ENCODE data around the gene CEMP1. TPM values are rescaled to one million over a fixed set of nuclear protein-coding genes. Genes with fewer than 3 reads are reported as not detected.

Gene CEMP1
- total and polyA plus RNA-seq, 10 of the 15 experiments (the other 5 are each of a cell fraction or from before 2014, with no cell fraction given): 0.05 to 8.2 (median 1.5) TPM; not detected in 5

DNA sequence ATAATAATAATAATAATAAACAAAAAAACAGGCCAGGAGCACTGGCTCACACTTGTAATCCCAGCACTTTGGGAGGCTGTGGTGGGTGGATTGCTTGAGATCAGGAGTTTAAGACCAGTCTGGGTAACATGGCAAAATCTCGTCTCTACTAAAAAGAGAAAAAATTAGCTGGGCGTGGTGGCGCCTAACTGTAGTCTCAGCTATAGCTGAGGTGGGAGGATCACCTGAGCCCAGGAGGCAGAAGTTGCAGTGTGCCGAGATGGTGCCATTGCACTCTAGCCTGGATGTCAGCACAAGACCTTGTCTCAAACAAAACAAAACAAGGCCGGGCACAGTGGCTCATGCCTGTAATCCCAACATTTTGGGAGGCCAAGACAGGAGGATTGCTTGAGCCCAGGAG is 36.2 kb downstream of the CEMP1 start (continued):
- TF ChIP-seq, protein P1, sequence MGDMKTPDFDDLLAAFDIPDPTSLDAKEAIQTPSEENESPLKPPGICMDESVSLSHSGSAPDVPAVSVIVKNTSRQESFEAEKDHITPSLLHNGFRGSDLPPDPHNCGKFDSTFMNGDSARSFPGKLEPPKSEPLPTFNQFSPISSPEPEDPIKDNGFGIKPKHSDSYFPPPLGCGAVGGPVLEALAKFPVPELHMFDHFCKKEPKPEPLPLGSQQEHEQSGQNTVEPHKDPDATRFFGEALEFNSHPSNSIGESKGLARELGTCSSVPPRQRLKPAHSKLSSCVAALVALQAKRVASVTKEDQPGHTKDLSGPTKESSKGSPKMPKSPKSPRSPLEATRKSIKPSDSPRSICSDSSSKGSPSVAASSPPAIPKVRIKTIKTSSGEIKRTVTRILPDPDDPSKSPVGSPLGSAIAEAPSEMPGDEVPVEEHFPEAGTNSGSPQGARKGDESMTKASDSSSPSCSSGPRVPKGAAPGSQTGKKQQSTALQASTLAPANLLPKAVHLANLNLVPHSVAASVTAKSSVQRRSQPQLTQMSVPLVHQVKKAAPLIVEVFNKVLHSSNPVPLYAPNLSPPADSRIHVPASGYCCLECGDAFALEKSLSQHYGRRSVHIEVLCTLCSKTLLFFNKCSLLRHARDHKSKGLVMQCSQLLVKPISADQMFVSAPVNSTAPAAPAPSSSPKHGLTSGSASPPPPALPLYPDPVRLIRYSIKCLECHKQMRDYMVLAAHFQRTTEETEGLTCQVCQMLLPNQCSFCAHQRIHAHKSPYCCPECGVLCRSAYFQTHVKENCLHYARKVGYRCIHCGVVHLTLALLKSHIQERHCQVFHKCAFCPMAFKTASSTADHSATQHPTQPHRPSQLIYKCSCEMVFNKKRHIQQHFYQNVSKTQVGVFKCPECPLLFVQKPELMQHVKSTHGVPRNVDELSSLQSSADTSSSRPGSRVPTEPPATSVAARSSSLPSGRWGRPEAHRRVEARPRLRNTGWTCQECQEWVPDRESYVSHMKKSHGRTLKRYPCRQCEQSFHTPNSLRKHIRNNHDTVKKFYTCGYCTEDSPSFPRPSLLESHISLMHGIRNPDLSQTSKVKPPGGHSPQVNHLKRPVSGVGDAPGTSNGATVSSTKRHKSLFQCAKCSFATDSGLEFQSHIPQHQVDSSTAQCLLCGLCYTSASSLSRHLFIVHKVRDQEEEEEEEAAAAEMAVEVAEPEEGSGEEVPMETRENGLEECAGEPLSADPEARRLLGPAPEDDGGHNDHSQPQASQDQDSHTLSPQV (IDR thresholded peaks at IDR 0.05): no peak
- no peak for TF ChIP-seq EZH2 (IDR thresholded peaks at IDR 0.05; ENCODE audit: borderline replicate concordance, control insufficient read depth, low read depth, low read length)

GRCh38 chr16:2494616-2495015 is 36.6 kb downstream of the CEMP1 start:
- SMC1A ChIA-PET (ENCODE audit: uncharacterized antibody, unreplicated experiment): no interaction called here
- CTCF ChIA-PET: interaction anchor here (1.1 kb wide), 1 partner anchor 11 kb away, joined by 3 read pairs; no protein-coding TSS in a partner anchor

More at GRCh38 chr16:2494616-2495015, 36.6 kb downstream of the CEMP1 start:
- H3K4me3 ChIP-seq: no peak overlapping the region
- no peaks in the 10 kb centered on the region for H3K79me2 ChIP-seq (ENCODE audit: control insufficient read depth, insufficient read depth, low read length)
- H3K9me3 ChIP-seq (replicated peaks; ENCODE audit: control insufficient read depth, insufficient read depth, low read length): no peaks in the 10 kb centered on the region
- POLR2A ChIA-PET: no interaction called here
- H3K36me3 ChIP-seq (ENCODE audit: control insufficient read depth in 2 of 2, insufficient read depth in 2 of 2, low read length in 1 of 2): peaks cover 0 to 11% of the 10 kb centered on the region in 2 experiments; a peak in 2 of 4 replicates
- H3K27me3 ChIP-seq (replicated peaks in 1 of 2; ENCODE audit: control insufficient read depth in 2 of 2, insufficient read depth in 2 of 2, low read length in 1 of 2): no peaks in the 10 kb centered on the region
- H4K20me1 ChIP-seq (ENCODE audit: control insufficient read depth, insufficient read depth): no peaks in the 10 kb centered on the region
- FAIRE-seq (no peak), DNase-seq (ENCODE audit: low read depth, low spot score) (no peak), ATAC-seq (no peak)
- H2AFZ ChIP-seq (ENCODE audit: control insufficient read depth, low read depth, low read length): no peak overlapping the region
- 79% methylated on average over 5 of the region's 5 CpGs for WGBS (ENCODE audit: insufficient coverage, insufficient replicate concordance, low lambda C conversion rate, missing lambda C conversion rate)
- no TSS peak for BruUV-seq (replicated peaks)
- no peaks in the 10 kb centered on the region for H3K4me1 ChIP-seq (ENCODE audit: control insufficient read depth, insufficient read depth, low read length)
- in situ Hi-C loops (cut with MboI): loop anchor here (5.0 to 10.0 kb wide), 2 partner anchors 157 to 480 kb away; partner anchors contain the start of gene NPW
- H3K4me2 ChIP-seq (ENCODE audit: control insufficient read depth, insufficient read depth): no peak overlapping the region
- TF ChIP-seq SRF (IDR thresholded peaks at IDR 0.05; ENCODE audit: low read depth in 2 of 2, low read length in 2 of 2) (no peak), ATF7 (IDR thresholded peaks at IDR 0.05; ENCODE audit: low read depth) (no peak), BMI1 (IDR thresholded peaks at IDR 0.05; ENCODE audit: borderline replicate concordance) (no peak), STAT1 (conservative IDR thresholded peaks at IDR 0.05) (no peak), DPF2 (IDR thresholded peaks at IDR 0.05) (no peak), TCF12 (IDR thresholded peaks at IDR 0.05; ENCODE audit: low read depth, low read length) (no peak), SMAD5 (IDR thresholded peaks at IDR 0.05; ENCODE audit: low read depth) (no peak), REST (IDR thresholded peaks at IDR 0.05; ENCODE audit: low read depth, low read length) (no peak)
- TF ChIP-seq, protein P2, sequence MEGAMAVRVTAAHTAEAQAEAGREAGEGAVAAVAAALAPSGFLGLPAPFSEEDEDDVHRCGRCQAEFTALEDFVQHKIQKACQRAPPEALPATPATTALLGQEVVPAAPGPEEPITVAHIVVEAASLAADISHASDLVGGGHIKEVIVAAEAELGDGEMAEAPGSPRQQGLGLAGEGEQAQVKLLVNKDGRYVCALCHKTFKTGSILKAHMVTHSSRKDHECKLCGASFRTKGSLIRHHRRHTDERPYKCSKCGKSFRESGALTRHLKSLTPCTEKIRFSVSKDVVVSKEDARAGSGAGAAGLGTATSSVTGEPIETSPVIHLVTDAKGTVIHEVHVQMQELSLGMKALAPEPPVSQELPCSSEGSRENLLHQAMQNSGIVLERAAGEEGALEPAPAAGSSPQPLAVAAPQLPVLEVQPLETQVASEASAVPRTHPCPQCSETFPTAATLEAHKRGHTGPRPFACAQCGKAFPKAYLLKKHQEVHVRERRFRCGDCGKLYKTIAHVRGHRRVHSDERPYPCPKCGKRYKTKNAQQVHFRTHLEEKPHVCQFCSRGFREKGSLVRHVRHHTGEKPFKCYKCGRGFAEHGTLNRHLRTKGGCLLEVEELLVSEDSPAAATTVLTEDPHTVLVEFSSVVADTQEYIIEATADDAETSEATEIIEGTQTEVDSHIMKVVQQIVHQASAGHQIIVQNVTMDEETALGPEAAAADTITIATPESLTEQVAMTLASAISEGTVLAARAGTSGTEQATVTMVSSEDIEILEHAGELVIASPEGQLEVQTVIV (IDR thresholded peaks at IDR 0.05; ENCODE audit: borderline replicate concordance, partially characterized antibody): no peak
- no peak overlapping the region for H3K27ac ChIP-seq (ENCODE audit: control insufficient read depth, insufficient read depth)
- no peak overlapping the region for H3K9ac ChIP-seq (ENCODE audit: control insufficient read depth, insufficient read depth, low read length)
- intact Hi-C loops (cut with micrococcal nuclease; ENCODE audit: unreplicated experiment): no loop called here
- RAD21 ChIA-PET (ENCODE audit: unreplicated experiment): interaction anchor here (0.7 kb wide), 1 partner anchor 156 kb away, joined by 3 read pairs; no protein-coding TSS in a partner anchor
